Left hindlimb (tissue), 1 donor: ENCODE results near the gene SPANXA2.
"Not testable (repeated sequence)": the region's sequence is repeated elsewhere in the genome, so short reads cannot be mapped to it uniquely, and the experiment has no call there.

ENCODE experiments used
- DNase-seq: peaks from one replicate; pipeline ENCODE4 v3.0.0-alpha.2; 2018

SPANXA2 gene, protein sequence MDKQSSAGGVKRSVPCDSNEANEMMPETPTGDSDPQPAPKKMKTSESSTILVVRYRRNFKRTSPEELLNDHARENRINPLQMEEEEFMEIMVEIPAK

DNA sequence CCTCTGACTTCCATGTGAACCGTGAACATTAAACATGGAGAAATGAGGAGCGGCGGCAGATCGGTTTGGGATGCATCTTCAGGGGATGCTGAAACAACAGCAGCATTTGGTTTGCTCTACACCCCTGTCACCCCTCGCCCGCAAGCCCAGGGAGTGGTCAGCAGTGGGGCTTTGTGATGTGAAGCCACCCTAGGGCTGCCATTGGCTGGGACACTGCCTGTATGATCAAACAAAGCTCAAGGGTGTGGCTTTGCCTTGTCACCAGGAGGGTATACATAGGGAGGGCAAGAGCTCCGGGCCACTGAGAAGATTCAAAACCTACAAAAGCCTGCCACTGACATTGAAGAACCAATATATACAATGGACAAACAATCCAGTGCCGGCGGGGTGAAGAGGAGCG, at the start of gene SPANXA2:
Gene SPANXA2 (plus strand): TSS at position 301 of the 400 bp plus-strand sequence. CDS start 60 bp downstream, at position 361.
- not testable (repeated sequence) for DNase-seq

- not testable (repeated sequence) for DNase-seq
These were observed 47.0 kb upstream of the SPANXA2 start for GRCh38 chrX:141542551-141542950.

DNA sequence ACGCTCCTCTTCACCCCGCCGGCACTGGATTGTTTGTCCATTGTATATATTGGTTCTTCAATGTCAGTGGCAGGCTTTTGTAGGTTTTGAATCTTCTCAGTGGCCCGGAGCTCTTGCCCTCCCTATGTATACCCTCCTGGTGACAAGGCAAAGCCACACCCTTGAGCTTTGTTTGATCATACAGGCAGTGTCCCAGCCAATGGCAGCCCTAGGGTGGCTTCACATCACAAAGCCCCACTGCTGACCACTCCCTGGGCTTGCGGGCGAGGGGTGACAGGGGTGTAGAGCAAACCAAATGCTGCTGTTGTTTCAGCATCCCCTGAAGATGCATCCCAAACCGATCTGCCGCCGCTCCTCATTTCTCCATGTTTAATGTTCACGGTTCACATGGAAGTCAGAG, 4.9 kb upstream of the SPANXA2 start, which contains the start of gene SPANXA1:
Gene SPANXA1 (minus strand): TSS at position 101 of the 400 bp plus-strand sequence. CDS start 60 bp downstream, at position 41.
- DNase-seq: not testable (repeated sequence)

GRCh38 chrX:141609111-141609510, 19.6 kb downstream of the SPANXA2 start:
- DNase-seq: no peak

GRCh38 chrX:141619336-141619735, 29.8 kb downstream of the SPANXA2 start:
- no peak for DNase-seq

- no peak for DNase-seq
These were observed 42.6 kb downstream of the SPANXA2 start for GRCh38 chrX:141632124-141632523.

DNA sequence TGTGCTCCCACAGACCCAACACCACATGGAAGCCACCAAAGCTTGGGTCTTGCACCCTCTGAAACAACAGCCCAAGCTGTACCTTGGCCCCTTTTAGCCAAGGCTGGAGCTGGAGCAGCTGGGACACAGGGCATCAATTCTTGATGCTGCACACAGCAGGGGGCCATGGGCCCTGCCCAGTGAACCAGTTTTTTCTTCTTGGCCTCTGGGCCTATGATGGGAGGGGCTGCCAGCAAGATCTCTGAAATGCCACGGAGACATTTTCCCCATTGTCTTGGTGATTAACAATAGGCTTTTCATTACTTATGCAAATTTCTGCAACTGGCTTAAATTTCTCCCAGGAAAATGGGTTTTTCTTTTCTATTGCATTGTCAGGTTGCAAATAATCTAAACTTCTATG, 49.0 kb downstream of the SPANXA2 start:
- DNase-seq: no peak
